C4-2B (cell line): ENCODE data around the gene PHF13.

Source experiments
- CTCF ChIP-seq: fragments of 450-650 bp; conservative IDR thresholded peaks from 2 replicates; pipeline ENCODE4 v1.5.1; 2017; ENCODE audit warnings: mild to moderate bottlenecking
- ZFX ChIP-seq: fragments of 450-650 bp; IDR thresholded peaks from 2 replicates; pipeline ENCODE4 v1.6.1; 2017

DNA sequence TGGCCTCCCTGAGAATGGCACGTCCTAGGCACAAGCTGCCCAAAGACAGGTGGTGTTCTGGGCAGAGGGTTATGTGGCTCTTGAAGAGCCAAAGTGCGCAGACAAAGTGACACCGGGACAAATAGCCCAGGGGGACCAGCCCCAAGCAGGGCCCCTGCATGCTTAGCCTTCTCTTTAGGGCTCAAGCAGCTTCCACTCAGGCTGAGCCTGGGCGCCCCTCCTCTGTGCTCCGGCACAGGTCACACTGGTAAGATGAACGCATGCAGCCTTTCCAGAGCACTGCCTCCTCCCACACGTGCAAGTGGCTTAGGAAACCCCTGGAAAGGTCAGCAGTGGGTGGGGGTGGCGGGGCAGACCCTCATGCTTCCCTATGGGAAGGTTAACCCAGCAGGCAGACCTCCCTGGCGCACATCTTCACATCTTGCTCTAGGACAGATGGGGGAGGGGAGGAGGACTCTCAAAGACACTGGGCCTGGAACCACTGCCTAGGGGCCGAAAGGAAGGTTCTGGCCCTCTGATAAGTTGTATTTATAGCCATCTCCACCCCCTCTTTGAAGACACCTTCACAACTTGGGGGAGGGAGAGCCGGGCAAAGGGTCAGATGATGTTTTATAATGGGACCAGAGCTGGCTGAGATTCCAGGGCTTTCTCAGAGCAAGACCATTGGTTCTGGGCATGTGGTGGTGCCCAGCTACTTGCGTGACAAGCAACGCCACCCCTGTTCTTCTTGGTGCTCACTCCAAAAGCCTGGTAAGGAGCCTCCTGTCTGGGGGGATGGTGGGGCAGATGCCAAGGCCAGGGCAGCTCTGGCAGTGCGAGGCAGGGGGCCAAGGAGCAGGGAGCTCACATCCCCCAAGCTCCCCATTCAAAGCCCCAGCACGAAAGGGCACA lies 16.4 kb upstream of the PHF13 start:
- TF ChIP-seq CTCF (no peak), ZFX (no peak)
